Skin of body (tissue), 2 donors: ENCODE results near the gene SLC38A1. TPM values are rescaled to one million over a fixed set of nuclear protein-coding genes. Genes with fewer than 3 reads are reported as not detected.
"Not testable (repeated sequence)": the region's sequence is repeated elsewhere in the genome, so short reads cannot be mapped to it uniquely, and the experiment has no call there.

Experiments used
- DNase-seq: peaks from one replicate; lab custom pipeline; 2025; lab: John Stamatoyannopoulos, UW
- total RNA-seq: library from RNA; depleted of rRNA; stranded (reverse); fragments of >200 nt; gene quantifications from one replicate; pipeline ENCODE4 v1.2.3, GENCODE V29; 2014

SLC38A1 gene
- total RNA-seq: 56.6 TPM

GRCh38 chr12:46268583-46269428 is at the start of gene SLC38A1:
SLC38A1 (minus strand) TSS chr12:46269043; CDS start chr12:46239800, 29,243 bp downstream.
- peak; percentile 29 for DNase-seq

DNA sequence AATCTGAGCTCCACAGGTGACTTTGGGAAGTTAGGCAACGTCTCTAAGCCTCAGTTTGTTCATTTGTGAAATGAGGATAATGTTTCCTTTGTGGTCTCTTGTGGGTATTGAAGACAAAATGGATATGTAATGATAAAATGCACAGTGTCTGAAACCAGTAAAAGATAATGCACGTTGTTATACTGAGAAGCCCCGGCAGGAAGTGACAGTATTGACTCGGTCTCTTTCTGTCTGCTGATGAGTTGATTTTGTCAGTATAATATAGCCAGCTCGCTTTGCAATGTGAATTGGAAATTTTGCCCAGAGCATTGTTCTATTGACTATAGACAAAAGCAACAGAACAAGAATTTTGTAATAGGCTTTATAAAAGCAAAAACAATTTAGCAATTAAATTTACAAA is 49.2 kb upstream of the SLC38A1 start:
- no peak for DNase-seq

- no peak for DNase-seq
Measured at GRCh38 chr12:46304070-46304469, 35.2 kb upstream of the SLC38A1 start.

GRCh38 chr12:46303039-46303666 is 34.3 kb upstream of the SLC38A1 start:
- no peak for DNase-seq

- DNase-seq: peak; percentile 66
Measured at GRCh38 chr12:46300910-46301309, 32.1 kb upstream of the SLC38A1 start.

DNA sequence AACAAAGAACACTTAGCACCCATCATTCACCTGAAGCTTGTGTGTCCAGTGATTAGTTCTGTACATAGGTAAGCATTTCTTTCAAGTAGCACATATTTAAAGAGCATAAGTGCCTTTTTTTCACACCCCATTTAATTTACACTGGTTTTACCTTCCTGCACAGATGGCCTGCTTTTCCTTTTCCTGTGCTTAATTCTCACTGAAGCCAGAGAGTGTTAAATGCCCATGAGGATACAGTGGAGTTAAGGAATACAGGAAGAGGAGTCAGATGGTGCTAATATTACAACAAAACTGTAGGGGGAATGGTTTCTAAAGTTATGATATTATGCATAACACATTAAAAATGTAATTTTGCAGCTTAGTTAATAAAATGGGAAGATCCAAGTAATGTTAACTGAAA is 31.0 kb upstream of the SLC38A1 start:
- DNase-seq: no peak

- no peak for DNase-seq
Measured at GRCh38 chr12:46298261-46298660, 29.4 kb upstream of the SLC38A1 start.

DNA sequence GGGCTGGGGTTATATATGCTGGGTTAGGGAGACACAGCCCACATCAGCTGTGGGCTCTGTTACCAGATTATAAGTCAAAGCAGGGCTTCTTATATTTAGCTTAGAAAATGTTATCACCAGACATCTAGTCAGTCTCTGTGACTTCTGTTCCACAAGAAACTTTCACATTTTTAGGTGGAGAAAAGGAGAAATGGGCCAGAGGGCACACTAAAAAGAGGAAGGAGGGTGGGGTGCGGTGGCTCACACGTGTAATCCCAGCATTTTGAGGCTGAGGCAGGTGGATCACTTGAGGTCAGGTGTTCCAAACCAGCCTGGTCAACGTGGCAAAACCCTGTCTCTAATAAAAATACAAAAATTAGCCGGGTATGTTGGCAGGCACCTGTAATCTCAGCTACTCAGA is 28.0 kb upstream of the SLC38A1 start:
- no peak for DNase-seq

DNA sequence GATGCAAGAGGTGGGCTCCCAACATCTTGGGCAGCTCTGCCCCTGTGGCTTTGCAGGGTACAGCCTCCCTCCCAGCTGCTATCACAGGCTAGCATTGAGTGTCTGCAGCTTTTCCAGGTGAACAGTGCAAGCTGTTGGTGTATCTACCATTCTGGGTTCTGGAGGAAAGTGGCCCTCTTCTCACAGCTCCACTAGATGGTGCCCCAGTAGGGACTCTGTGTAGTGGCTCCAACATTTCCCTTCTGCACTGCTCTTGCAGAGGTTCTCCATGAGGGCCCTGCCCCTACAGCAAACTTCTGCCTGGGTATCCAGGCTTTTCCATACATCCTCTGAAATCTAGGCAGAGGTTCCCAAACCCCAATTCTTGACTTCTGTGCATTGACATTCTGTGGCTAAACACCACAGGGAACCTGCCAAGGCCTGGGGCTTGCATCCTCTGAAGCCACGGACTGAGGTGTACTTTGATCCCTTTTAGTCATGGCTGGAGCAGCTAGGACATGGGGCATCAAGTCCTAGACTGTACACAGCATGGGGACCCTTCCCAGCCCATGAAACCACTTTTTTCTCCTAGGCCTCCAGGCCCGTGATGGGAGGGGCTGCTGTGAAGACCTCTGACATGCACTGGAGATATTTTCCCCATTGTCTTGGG is 24.0 kb upstream of the SLC38A1 start:
- DNase-seq: no peak

GRCh38 chr12:46291953-46292352 is 23.1 kb upstream of the SLC38A1 start:
- not testable (repeated sequence) for DNase-seq

- not testable (repeated sequence) for DNase-seq
Measured at GRCh38 chr12:46285177-46285576, 16.3 kb upstream of the SLC38A1 start.

GRCh38 chr12:46282829-46283228 is 14.0 kb upstream of the SLC38A1 start:
- DNase-seq: no peak

GRCh38 chr12:46276756-46277155 is 7.9 kb upstream of the SLC38A1 start:
- DNase-seq: no peak

GRCh38 chr12:46271863-46272262 is 3.0 kb upstream of the SLC38A1 start:
- DNase-seq: no peak

GRCh38 chr12:46269429-46270241 is 792 bp upstream of the SLC38A1 start:
- DNase-seq: no peak

DNA sequence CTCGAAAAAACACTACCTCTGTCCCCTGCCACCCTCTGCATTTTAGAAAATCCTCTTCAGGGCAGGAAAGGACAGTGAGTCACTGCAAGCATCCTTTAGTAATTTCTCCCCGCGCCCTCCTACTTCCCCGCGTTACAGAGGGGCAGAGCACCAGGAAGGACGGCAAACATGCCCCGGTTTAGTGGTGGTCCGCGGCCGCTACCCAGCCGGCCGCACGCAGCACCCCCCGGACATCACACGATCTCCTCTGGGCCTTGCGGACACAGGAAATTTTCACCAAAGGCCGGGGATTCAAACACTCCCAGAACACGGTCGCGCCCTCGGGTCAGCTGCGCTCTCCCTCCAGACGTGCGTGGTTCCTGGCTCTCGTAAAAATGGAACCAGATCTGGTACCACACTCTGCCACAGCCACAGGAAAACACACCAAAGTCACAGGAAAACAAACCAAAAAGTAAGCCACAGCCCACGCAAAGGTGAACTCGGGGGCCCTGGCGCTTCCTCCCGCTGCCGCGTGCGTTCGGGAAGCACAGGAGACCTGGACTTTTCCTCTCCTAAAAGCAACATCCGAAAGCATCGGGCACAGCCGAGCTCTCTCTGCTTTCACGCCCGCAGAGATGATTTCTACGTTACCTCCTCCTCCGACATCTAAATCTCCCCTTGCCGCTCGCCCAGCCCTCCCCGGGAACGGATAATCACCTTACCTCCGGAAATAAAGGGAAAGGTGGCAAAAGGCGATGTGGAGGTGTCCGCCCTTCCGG is 839 bp downstream of the SLC38A1 start:
- DNase-seq: no peak

GRCh38 chr12:46267575-46267824 is 1.3 kb downstream of the SLC38A1 start:
- DNase-seq: no peak

DNA sequence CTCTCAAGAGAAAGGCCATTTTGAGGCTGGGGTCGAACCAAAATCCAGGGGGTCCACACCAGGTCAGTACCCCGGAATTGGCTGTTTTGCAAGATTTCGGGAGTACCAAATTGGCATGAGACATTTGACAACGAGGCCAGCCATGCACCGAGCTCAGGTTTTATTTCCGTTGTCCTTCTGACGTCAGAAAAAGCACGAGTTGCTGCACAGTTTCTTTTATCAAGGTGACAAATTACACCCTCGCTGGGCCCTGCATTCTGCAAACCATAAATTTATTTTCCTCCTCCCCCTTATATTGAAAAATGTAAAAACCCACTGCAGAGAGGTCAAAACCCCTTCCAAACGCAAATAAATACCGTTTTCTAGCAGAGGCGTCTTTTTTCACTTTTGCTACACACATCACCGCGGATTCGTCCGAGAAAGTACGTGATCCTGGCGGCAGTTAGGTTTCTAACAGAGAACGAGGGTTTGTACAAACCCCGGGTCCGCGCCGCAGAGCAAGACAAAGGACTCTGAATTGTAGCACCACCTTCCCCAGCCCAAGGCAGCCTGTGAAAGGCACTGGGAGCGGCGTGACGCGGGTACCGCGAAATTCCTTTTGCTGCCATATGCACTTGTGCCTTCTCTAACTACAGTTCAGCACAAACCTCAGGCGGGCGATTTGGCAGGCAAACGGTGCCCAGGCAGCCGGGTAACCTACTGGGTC is 1.8 kb downstream of the SLC38A1 start:
- DNase-seq: no peak

GRCh38 chr12:46266382-46266791 is 2.5 kb downstream of the SLC38A1 start:
- no peak for DNase-seq

- no peak for DNase-seq
Measured at GRCh38 chr12:46265734-46266133, 3.1 kb downstream of the SLC38A1 start.
